Measurements from ENCODE around the gene OR8D4. TPM values are rescaled to one million over a fixed set of nuclear protein-coding genes. Genes with fewer than 3 reads are reported as not detected.
"Not testable (repeated sequence)": the region's sequence is repeated elsewhere in the genome, so short reads cannot be mapped to it uniquely, and the experiment has no call there.

The OR8D4 gene
- total RNA-seq: 0.47 TPM

GRCh38 chr11:123901867-123902266 is at the start of gene OR8D4:
OR8D4 (plus strand) TSS chr11:123902167; CDS start chr11:123906432, 4,265 bp downstream.
- DNase-seq: no peak

GRCh38 chr11:123852321-123852720 is 49.6 kb upstream of the OR8D4 start:
- no peak for DNase-seq

- no peak for DNase-seq
These were observed 48.9 kb upstream of the OR8D4 start for GRCh38 chr11:123853038-123853437.

GRCh38 chr11:123856444-123856843 is 45.5 kb upstream of the OR8D4 start:
- DNase-seq: no peak

- no peak for DNase-seq
These were observed 42.2 kb upstream of the OR8D4 start for GRCh38 chr11:123859731-123860130.

GRCh38 chr11:123865293-123865692 is 36.7 kb upstream of the OR8D4 start:
- DNase-seq: not testable (repeated sequence)

- DNase-seq: not testable (repeated sequence)
These were observed 34.2 kb upstream of the OR8D4 start for GRCh38 chr11:123867795-123868194.

- DNase-seq: no peak
These were observed 21.1 kb upstream of the OR8D4 start for GRCh38 chr11:123880912-123881311.

- DNase-seq: no peak
These were observed 16.4 kb upstream of the OR8D4 start, which contains the start of gene TMEM225 for GRCh38 chr11:123885570-123885969. TMEM225 (minus strand) TSS chr11:123885670; CDS start chr11:123885425, 245 bp downstream.

GRCh38 chr11:123892031-123892430 is 9.9 kb upstream of the OR8D4 start:
- DNase-seq: no peak

GRCh38 chr11:123899792-123900191 is 2.2 kb upstream of the OR8D4 start:
- DNase-seq: no peak

- DNase-seq: no peak
These were observed 2.0 kb downstream of the OR8D4 start for GRCh38 chr11:123903932-123904331.

GRCh38 chr11:123904932-123905331 is 3.0 kb downstream of the OR8D4 start:
- DNase-seq: no peak

GRCh38 chr11:123905826-123906225 is 3.9 kb downstream of the OR8D4 start:
- DNase-seq: no peak

GRCh38 chr11:123920943-123921342 is 19.0 kb downstream of the OR8D4 start:
- no peak for DNase-seq

GRCh38 chr11:123924027-123924426 is 22.1 kb downstream of the OR8D4 start:
- DNase-seq: no peak

GRCh38 chr11:123939317-123939716 is 37.4 kb downstream of the OR8D4 start, which contains the start of gene OR4D5:
OR4D5 (plus strand) TSS chr11:123939617; CDS start chr11:123939617, 0 bp downstream.
- DNase-seq: no peak

GRCh38 chr11:123942413-123942812 is 40.4 kb downstream of the OR8D4 start:
- DNase-seq: no peak

GRCh38 chr11:123943738-123944137 is 41.8 kb downstream of the OR8D4 start, which contains the start of gene OR6T1:
OR6T1 (minus strand) TSS chr11:123943838; CDS start chr11:123943838, 0 bp downstream.
- no peak for DNase-seq

- no peak for DNase-seq
These were observed 43.2 kb downstream of the OR8D4 start for GRCh38 chr11:123945132-123945531.

GRCh38 chr11:123956752-123957151 is 54.8 kb downstream of the OR8D4 start:
- DNase-seq: no peak

Measured in occipital lobe (tissue), 2 donors.